ENCODE results near the gene CACNG4. TPM values are rescaled to one million over a fixed set of nuclear protein-coding genes. Genes with fewer than 3 reads are reported as not detected.

The CACNG4 gene
- total RNA-seq, 2 experiments from 2014 or later: not detected

- H3K9me3 Mint-ChIP-seq: no peaks in the 10 kb centered on the region
- no peak overlapping the region for H3K4me3 Mint-ChIP-seq
- POLR2A ChIA-PET: no interaction called here
- peaks cover 24% of the 10 kb centered on the region for H3K36me3 Mint-ChIP-seq (ENCODE audit: low read depth)
- H3K4me1 Mint-ChIP-seq: no peaks in the 10 kb centered on the region
- CTCF ChIA-PET: interaction anchor here (0.6 to 1.6 kb wide), 2 partner anchors 11 to 239 kb away, joined by 3 to 6 read pairs; no protein-coding TSS in a partner anchor
- no peak for DNase-seq
- no peaks in the 10 kb centered on the region for H3K27me3 Mint-ChIP-seq
- no peak overlapping the region for H3K27ac Mint-ChIP-seq
Observed at GRCh38 chr17:67071595-67071994, 107.1 kb downstream of the CACNG4 start.

GRCh38 chr17:67072885-67073284 is 108.4 kb downstream of the CACNG4 start:
- no peaks in the 10 kb centered on the region for H3K9me3 Mint-ChIP-seq
- ChIA-PET POLR2A (no interaction called here), CTCF (no interaction called here)
- no peak for DNase-seq
- no peaks in the 10 kb centered on the region for H3K4me1 Mint-ChIP-seq
- H3K4me3 Mint-ChIP-seq: no peak overlapping the region
- H3K27me3 Mint-ChIP-seq: no peaks in the 10 kb centered on the region
- H3K27ac Mint-ChIP-seq: no peak overlapping the region
- peaks cover 27% of the 10 kb centered on the region for H3K36me3 Mint-ChIP-seq (ENCODE audit: low read depth)

GRCh38 chr17:67074781-67075180 is 110.3 kb downstream of the CACNG4 start:
- Mint-ChIP-seq H3K9me3 (no peaks in the 10 kb centered on the region), H3K4me1 (no peaks in the 10 kb centered on the region), H3K27ac (no peak overlapping the region), H3K36me3 (ENCODE audit: low read depth) (peaks cover 33% of the 10 kb centered on the region), H3K27me3 (no peaks in the 10 kb centered on the region), H3K4me3 (no peak overlapping the region)
- POLR2A ChIA-PET: no interaction called here
- CTCF ChIA-PET: no interaction called here
- DNase-seq: no peak

- CTCF ChIA-PET: no interaction called here
- Mint-ChIP-seq H3K4me1 (peaks cover 5% of the 10 kb centered on the region), H3K27me3 (no peaks in the 10 kb centered on the region), H3K27ac (no peak overlapping the region), H3K36me3 (ENCODE audit: low read depth) (peaks cover 28% of the 10 kb centered on the region), H3K4me3 (no peak overlapping the region), H3K9me3 (no peaks in the 10 kb centered on the region)
- POLR2A ChIA-PET: interaction anchor here (0.5 kb wide), 1 partner anchor 166 kb away, joined by 3 read pairs; no protein-coding TSS in a partner anchor
- no peak for DNase-seq
Observed at GRCh38 chr17:67076290-67076689, 111.8 kb downstream of the CACNG4 start.

- ChIA-PET POLR2A (interaction anchor here (1.1 kb wide), 1 partner anchor 9 kb away, joined by 4 read pairs; no protein-coding TSS in a partner anchor), CTCF (no interaction called here)
- no peaks in the 10 kb centered on the region for H3K27me3 Mint-ChIP-seq
- no peak overlapping the region for H3K4me3 Mint-ChIP-seq
- DNase-seq: no peak
- peaks cover 15% of the 10 kb centered on the region for H3K4me1 Mint-ChIP-seq
- H3K9me3 Mint-ChIP-seq: no peaks in the 10 kb centered on the region
- H3K36me3 Mint-ChIP-seq (ENCODE audit: low read depth): peaks cover 28% of the 10 kb centered on the region
- H3K27ac Mint-ChIP-seq: no peak overlapping the region
Observed at GRCh38 chr17:67078292-67078691, 113.8 kb downstream of the CACNG4 start.

- no peaks in the 10 kb centered on the region for H3K9me3 Mint-ChIP-seq
- peaks cover 25% of the 10 kb centered on the region for H3K36me3 Mint-ChIP-seq (ENCODE audit: low read depth)
- H3K27ac Mint-ChIP-seq: no peak overlapping the region
- CTCF ChIA-PET: interaction anchor here (0.6 kb wide), 1 partner anchor 834 kb away, joined by 3 read pairs; no protein-coding TSS in a partner anchor
- no peak for DNase-seq
- no peak overlapping the region for H3K4me3 Mint-ChIP-seq
- H3K4me1 Mint-ChIP-seq: peaks cover 19% of the 10 kb centered on the region
- H3K27me3 Mint-ChIP-seq: no peaks in the 10 kb centered on the region
- POLR2A ChIA-PET: no interaction called here
Observed at GRCh38 chr17:67079491-67079890, 115.0 kb downstream of the CACNG4 start.

GRCh38 chr17:67080804-67081203 is 116.3 kb downstream of the CACNG4 start:
- Mint-ChIP-seq H3K27ac (peak overlapping the region; percentile 26), H3K27me3 (no peaks in the 10 kb centered on the region), H3K36me3 (ENCODE audit: low read depth) (peaks cover 27% of the 10 kb centered on the region), H3K4me1 (peaks cover 19% of the 10 kb centered on the region), H3K9me3 (no peaks in the 10 kb centered on the region), H3K4me3 (no peak overlapping the region)
- no peak for DNase-seq
- CTCF ChIA-PET: interaction anchor here (0.6 kb wide), 1 partner anchor 66 kb away, joined by 3 read pairs; no protein-coding TSS in a partner anchor
- POLR2A ChIA-PET: no interaction called here

GRCh38 chr17:67082107-67082506 is 117.6 kb downstream of the CACNG4 start:
- Mint-ChIP-seq H3K27me3 (no peaks in the 10 kb centered on the region), H3K4me3 (no peak overlapping the region), H3K4me1 (peaks cover 19% of the 10 kb centered on the region), H3K27ac (peak overlapping the region; percentile 79), H3K9me3 (no peaks in the 10 kb centered on the region), H3K36me3 (ENCODE audit: low read depth) (peaks cover 34% of the 10 kb centered on the region)
- ChIA-PET CTCF (interaction anchor here (0.5 to 1.7 kb wide), 10 partner anchors 10 to 1980 kb away, joined by 3 to 6 read pairs (median 3); no protein-coding TSS in a partner anchor), POLR2A (interaction anchor here (0.9 to 1.6 kb wide), 2 partner anchors 13 to 354 kb away, joined by 3 to 4 read pairs; no protein-coding TSS in a partner anchor)
- DNase-seq: no peak

Other genes starting within 250 kb of the CACNG4 start
- gene CACNG5, start 129.6 kb upstream of the CACNG4 start, total RNA-seq: not detected
- not detected for gene CACNG1, start 79.8 kb downstream of the CACNG4 start, total RNA-seq

All from activated CD4-positive, alpha-beta memory T cell treated with anti-CD3 and anti-CD28 coated beads, Interleukin-2, amount 10 ng/mL, durations not matched to agents 7 days and 5 days (primary cell).